Stimulated activated naive CD8-positive, alpha-beta T cell treated with anti-CD3 and anti-CD28 coated beads, Interleukin-15, Interleukin-2, amounts not matched to agents 100 U/mL and 50 U/mL, for 24 hours (primary cell): ENCODE results near the gene RNF135.
"Not testable (repeated sequence)": the region's sequence is repeated elsewhere in the genome, so short reads cannot be mapped to it uniquely, and the experiment has no call there.

Experiments
- ATAC-seq: fragments of 150-1000 bp; cut with Tn5 transposase; one replicate; pipeline ENCODE4 v1.10.0; 2021
- DNase-seq: peaks from one replicate; pipeline ENCODE4 v3.0.0; 2021

The RNF135 gene

GRCh38 chr17:30956764-30957374 is 14.0 kb upstream of the RNF135 start:
- no peak for DNase-seq

DNA sequence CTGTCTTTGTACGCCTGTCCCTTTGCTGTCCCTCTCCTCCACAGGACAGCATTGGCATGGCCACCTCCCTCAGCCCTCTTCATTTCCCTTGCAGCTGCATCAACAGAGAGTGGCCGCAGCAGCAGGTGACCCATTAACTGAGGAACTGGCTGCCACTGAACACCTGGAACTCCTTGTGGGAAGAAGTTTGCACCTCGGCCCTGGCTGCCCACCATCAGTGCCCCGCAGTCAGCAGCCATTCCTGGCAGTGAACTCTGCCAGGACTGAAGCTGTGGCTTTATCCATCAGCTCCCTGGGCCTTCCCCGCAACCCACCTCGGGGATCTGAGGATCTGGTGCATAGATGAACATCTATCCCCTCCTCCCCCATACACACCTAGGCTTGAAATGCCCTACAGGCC is 13.1 kb upstream of the RNF135 start:
- ATAC-seq, result no peak
- DNase-seq, result no peak

More at GRCh38 chr17:30956764-30957374, 14.0 kb upstream of the RNF135 start:
- no peak for ATAC-seq

DNA sequence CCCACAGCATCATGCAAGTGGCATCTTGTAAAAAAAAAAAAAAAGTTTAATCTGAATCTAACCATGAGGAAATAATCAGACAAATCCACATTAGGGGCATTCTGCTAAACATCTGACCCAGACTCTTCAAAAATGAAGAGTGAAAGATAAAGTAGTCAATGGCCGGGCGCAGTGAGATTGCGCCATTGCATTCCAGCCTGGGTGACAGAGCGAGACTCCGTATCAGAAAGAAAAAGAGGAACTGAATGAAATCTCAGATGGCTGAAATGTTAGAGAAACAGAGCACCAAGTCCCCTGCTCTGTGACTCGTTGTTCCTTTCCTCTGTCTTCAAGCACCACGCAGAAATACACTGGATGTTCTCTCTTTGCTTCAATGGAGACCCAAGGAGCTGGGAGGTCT is 12.7 kb upstream of the RNF135 start:
- ATAC-seq (no peak), DNase-seq (no peak)

GRCh38 chr17:30961209-30962188 is 9.3 kb upstream of the RNF135 start:
- no peak for DNase-seq
- peak; percentile 57 for ATAC-seq

GRCh38 chr17:30964312-30964711 is 6.5 kb upstream of the RNF135 start:
- ATAC-seq, DNase-seq: not testable (repeated sequence)

GRCh38 chr17:30964876-30965275 is 6.0 kb upstream of the RNF135 start:
- ATAC-seq (no peak), DNase-seq (no peak)

DNA sequence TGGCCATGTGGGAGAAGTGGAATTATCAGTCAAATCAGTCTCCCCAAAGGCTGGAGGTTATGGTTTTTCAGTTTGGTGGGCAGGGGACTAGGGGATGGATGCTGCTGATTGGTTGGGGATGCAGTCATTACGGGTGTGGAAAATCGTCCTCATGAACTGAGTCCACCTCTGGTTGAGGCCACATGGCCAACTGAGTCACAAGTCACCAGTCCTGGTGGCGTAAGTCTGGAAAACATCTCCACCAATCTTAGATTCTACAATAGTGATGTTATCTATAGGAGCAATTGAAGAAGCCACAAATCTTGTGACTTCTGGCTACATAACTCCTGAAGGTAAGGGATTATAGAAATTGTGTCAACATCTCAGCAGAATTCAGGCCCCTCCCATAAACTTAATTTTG is 5.2 kb upstream of the RNF135 start:
- ATAC-seq (peak; percentile 8), DNase-seq (no peak)

DNA sequence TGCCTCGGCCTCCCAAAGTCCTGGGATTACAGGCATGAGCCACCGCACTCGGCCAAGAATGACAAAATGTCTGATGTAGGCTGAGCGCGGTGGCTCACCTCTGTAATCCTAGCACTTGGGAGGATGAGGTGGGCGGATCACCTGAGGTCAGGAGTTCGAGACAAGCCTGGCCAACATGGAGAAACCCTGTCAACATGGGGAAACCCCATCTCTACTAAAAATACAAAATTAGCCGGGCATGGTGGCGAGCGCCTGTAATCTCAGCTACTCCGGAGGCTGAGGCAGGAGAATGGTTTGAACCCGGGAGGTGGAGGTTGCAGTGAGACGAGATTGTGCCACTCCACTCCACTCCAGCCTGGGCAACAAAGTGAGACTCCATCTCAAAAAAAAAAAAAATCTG is 2.9 kb upstream of the RNF135 start:
- DNase-seq, ATAC-seq: not testable (repeated sequence)

DNA sequence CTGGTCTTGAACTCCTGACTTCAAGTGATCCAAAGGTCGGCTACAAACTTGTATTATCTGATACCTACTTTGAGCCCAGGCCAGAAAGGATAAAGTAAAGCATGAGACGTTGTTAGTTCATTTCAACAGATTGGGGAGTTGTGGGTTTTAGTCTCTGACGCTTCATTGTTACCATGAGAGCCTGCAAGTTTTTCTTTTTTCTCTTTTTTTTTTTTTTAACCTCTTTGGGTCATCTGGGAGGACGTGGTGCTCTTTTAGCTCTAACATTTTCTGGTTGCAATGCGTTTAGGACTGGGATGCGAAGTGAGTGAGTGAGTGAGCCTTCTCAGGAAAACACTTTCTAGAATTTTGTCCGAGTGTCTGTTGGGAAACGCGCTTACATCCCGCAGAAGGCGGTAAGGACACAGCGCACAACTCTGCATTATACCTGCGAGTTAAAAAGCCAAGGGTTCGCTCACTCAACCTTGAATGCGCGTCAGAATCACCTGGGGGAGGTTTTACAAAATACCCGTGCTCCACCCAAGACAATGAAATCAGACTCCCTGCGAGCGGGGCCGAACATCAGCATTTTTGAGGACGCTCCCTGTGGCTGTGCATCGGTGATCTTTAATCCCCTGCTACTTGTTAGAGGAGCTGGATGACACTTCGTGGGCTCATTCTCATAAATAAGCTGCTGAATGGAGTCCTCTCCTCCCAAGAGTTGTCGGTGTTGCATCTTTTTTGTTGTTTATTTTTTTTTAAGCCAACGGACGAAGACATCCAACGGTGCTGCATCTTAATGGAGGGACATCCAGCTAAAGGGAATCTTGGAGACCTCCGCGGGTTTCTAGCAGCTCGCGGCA is 629 bp upstream of the RNF135 start:
- ATAC-seq, result no peak
- peak; percentile 24 for DNase-seq

GRCh38 chr17:30975042-30975820 is 4.4 kb downstream of the RNF135 start:
- no peak for DNase-seq
- no peak for ATAC-seq

- not testable (repeated sequence) for ATAC-seq, DNase-seq
Observed at GRCh38 chr17:30979919-30980318, 9.1 kb downstream of the RNF135 start.

GRCh38 chr17:30981531-30982519 is 11.0 kb downstream of the RNF135 start:
- no peak for DNase-seq
- ATAC-seq, result peak; percentile 36

DNA sequence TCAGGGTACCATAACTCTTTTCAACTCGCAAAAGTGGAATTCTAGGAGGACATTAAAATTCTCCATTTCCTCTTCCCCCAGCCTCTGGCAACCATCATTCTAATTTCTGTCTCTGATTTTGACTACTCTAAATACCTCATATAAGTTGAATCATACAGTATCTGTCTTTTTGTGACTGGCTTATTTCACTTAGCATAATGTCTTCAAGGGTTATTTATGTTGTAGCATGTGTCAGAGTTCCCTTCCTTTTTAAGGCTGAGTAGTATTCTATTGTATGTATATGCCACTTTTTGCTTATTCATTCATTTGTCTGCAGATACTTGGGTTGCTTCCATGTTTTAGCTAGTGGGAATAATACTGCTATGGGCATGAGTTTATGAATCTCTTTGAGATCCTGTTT is 12.0 kb downstream of the RNF135 start:
- no peak for ATAC-seq

DNA sequence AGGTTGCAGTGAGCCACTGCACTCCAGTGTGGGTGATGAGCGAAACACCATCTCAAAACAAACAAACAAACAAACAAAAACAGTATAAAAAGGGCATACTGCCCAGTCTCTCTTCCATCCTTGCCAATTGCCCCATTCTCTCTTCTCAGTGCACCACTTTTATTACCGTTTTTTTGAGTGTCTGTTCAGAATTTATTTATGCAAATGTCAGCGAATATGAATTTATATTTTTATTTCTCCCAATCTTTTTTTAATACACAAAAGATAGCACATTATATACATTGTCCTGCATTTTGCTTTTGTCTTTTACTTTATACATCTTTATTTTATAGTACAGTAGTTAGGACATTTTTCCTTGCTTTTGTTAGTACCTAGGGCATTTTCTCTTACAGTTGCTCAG is 19.6 kb downstream of the RNF135 start:
- ATAC-seq, result no peak
- no peak for DNase-seq

More for the DNA sequence above, 12.0 kb downstream of the RNF135 start:
- no peak for DNase-seq

DNA sequence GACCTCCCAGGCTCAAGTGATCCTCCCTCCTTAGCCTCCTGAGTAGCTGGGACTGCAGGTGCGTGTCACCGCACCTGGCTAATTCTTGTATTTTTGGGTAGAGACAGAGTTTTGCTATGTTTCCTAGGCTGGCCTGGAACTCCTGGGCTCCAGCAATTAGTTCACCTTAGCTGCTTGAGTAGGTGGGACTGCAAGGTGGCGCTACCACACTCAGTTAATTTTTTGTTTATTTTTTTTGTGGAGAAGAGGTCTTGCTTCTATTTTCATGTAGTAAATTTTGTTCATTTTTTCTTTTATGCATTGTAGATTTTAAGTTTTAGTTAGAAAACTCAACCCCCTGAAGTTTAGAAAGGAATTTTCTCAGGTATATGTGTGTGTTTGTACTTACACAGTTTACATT is 21.7 kb downstream of the RNF135 start:
- DNase-seq (no peak), ATAC-seq (no peak)

DNA sequence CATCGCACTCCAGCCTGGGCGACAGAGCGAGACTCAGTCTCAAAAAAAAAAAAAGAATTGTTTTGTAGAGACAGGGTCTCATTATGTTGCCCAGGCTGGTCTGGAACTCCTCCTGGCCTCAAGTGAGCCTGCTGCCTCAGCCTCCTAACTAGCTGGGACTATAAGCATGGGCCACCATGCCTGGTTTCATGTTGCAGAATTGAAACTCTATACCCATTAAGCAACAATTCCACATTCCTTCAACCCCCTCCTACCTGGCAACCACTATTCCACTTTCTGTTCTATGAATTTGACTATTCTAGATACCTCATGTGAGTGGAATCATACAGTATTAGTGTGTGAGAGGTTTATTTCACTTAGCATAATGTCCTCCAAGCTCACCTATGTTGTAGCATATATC is 24.5 kb downstream of the RNF135 start:
- no peak for ATAC-seq
- DNase-seq, result no peak

DNA sequence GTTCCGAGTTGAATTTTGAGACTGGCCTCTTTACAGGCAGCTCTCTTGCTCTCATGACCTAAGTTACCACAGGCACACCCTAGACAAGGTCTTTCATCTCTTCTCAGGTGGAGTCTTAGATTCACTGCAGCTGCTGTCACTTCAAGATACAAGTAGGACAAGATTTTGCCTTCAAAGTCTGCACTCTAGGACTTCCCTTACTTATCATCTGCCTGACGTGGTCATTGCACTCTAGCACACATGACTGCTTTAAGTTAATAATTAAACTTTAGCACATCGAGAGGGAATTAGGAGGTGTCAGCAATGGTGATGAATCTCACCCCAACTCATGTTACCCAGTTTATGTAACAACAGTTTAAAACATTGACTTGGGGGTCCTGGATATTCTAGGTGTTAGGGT is 25.6 kb downstream of the RNF135 start:
- no peak for DNase-seq
- ATAC-seq, result no peak

DNA sequence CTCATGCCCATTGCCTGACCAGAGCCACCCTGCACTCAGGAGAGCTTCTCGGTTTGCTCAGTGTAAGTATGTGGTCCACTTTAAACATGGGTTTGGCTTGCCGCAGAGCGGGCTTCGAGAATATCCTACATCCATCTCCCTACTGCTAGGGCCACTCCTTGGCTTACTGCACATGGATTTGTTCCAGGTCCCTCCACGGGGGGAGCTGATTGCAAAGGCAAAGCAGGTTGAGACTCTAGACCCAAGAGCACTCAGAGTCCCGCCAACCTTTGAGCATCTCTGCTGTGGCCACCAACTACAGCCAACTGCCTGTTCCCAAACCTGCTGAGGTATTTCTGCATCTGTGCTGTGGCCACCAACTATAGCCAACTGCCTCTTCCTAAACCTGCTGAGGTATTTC is 26.4 kb downstream of the RNF135 start:
- ATAC-seq (no peak), DNase-seq (no peak)

DNA sequence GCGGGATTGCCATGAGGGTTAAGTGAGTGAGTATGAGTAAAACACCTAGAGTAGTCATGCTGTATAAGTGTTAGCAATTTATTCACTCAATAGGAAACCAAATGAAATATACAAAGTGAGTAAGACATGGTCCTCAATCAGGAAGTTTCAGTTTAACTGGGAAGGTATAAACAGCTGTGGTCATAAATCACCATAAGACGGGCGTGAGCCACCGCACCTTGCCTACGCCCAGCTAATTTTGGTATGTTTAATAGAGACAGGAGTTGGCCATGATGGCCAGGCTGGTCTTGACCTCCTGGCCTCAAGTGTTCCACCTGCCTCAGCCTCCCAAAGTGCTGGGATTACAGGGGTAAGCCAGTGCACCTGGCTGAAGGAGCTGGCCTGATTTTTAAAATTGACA is 27.0 kb downstream of the RNF135 start:
- ATAC-seq, result no peak

DNA sequence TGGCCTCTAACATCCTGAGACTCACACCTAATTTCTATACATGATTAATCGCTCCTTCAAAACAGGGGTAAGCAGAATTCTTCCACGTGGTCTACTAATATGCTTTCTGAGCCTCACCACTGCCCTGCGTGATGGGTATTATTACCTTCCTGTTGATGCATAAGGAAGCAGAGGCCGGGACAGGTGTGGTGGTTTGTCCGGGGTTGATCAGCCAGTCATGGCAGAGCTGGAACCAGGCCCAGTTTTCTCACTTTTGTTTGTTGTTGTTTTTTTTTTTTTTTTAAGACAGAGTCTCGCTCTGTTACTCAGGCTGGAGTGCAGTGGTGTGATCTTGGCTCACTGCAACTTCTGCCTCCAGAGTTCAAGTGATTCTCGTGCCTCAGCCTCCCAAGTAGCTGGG is 31.2 kb downstream of the RNF135 start:
- DNase-seq, result no peak

More for the DNA sequence above, 27.0 kb downstream of the RNF135 start:
- no peak for DNase-seq

More for the DNA sequence above, 31.2 kb downstream of the RNF135 start:
- ATAC-seq, result no peak
